Measurements from ENCODE around the gene GRAMD4. TPM values are rescaled to one million over a fixed set of nuclear protein-coding genes. Genes with fewer than 3 reads are reported as not detected.

GRAMD4 gene
- total RNA-seq, 1 donor from 2014 or later, result 77.6 TPM

DNA sequence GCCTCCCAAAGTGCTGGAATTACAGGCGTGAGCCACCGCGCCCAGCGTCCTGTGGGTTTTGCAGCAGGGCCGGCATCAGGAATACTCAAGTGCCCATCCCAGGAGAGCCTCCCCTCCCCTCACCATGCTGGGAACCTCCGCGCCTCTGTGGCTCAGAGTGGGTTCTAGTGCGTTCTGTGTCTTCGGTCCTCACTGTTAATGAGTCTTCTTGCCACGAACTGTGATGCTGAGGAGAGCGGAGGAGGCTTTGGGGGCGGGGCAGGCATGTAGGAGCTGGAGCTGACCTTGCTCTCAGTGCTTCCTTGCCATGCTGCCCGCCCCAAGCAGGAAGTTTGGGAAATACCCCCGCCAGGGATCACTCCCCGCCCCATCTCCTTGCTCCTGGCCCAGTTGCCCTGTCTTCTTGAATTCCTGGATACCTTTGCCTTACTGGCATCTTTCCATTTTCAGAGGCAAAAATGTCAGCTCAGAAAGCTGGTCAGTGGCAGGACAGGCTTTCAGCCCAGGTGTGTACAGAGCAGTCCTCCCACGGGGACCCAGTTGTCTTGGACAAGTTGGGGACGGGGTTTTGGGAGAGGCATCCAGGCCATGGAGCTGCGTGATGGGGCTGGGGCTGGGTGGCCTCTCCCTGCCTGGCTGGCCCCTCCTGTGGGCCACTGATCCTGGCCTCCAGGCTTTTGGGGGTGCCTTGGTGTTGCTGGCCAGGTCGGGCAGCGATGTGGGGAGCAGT is 5.1 kb downstream of the GRAMD4 start:
- peaks cover 21% of the 10 kb centered on the region for H3K36me3 ChIP-seq
- no peak overlapping the region for H3K4me3 ChIP-seq
- H3K27me3 ChIP-seq (ENCODE audit: low read depth), result no peaks in the 10 kb centered on the region
- H3K4me1 ChIP-seq, result peaks cover 73% of the 10 kb centered on the region
- TF ChIP-seq, protein P1, sequence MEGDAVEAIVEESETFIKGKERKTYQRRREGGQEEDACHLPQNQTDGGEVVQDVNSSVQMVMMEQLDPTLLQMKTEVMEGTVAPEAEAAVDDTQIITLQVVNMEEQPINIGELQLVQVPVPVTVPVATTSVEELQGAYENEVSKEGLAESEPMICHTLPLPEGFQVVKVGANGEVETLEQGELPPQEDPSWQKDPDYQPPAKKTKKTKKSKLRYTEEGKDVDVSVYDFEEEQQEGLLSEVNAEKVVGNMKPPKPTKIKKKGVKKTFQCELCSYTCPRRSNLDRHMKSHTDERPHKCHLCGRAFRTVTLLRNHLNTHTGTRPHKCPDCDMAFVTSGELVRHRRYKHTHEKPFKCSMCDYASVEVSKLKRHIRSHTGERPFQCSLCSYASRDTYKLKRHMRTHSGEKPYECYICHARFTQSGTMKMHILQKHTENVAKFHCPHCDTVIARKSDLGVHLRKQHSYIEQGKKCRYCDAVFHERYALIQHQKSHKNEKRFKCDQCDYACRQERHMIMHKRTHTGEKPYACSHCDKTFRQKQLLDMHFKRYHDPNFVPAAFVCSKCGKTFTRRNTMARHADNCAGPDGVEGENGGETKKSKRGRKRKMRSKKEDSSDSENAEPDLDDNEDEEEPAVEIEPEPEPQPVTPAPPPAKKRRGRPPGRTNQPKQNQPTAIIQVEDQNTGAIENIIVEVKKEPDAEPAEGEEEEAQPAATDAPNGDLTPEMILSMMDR (IDR thresholded peaks at IDR 0.05; ENCODE audit: borderline replicate concordance), result no peak
- no peak overlapping the region for H3K27ac ChIP-seq (replicated peaks)
- intact Hi-C loops (cut with micrococcal nuclease), result no loop called here
- H3K9me3 ChIP-seq (replicated peaks), result no peaks in the 10 kb centered on the region
- no peak for DNase-seq

DNA sequence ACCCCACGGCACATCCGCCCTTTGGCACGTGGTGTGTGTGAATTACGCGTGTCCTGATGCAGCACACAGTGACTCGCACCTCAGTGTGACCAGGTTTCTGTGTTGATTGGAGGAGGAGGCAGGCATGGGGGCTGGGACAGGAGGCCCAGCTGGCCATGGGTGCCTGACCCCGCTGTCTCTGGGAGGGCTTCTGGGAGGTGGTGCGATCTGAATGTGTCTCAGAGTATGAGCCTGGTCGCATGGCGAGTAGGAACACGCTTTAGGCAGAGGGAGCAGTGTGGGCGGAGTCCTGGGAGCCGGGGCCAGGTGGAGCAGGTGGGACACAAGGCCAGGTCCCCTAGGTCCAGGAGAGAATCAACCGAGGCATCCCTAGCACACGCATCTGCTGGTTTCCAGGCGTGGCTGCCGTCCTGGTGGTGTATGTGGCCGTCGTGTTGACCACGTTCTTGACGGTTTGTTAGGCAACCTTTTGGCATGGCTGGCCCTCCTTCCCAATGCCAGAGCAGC is 5.7 kb downstream of the GRAMD4 start:
- peaks cover 67% of the 10 kb centered on the region for H3K4me1 ChIP-seq
- peaks cover 21% of the 10 kb centered on the region for H3K36me3 ChIP-seq
- no peak for DNase-seq
- TF ChIP-seq, protein P1 (IDR thresholded peaks at IDR 0.05; ENCODE audit: borderline replicate concordance), result no peak
- no peak overlapping the region for H3K27ac ChIP-seq (replicated peaks)
- H3K4me3 ChIP-seq, result no peak overlapping the region
- intact Hi-C loops (cut with micrococcal nuclease), result no loop called here
- H3K27me3 ChIP-seq (ENCODE audit: low read depth), result no peaks in the 10 kb centered on the region
- no peaks in the 10 kb centered on the region for H3K9me3 ChIP-seq (replicated peaks)

DNA sequence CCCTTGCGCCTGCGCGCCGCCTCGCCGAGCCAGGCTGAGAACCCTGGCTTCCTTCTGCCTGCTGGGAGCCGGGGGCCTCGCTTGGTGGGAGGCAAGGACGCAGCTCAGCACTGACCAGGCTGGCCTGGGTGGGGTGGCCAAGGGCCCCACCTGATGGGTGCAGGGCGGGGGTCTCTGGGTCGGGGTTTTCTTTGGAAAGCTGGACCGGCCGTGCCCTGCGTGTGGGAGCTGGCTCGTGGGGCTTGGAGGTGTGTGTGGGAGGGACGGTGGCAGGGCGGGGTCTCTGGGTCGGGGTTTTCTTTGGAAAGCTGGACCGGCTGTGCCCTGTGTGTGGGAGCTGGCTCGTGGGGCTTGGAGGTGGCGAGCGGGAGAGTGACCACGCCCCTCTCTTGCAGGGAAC is 6.2 kb downstream of the GRAMD4 start:
- Histone ChIP-seq H3K4me3 (no peak overlapping the region), H3K36me3 (peaks cover 21% of the 10 kb centered on the region), H3K27me3 (ENCODE audit: low read depth) (no peaks in the 10 kb centered on the region), H3K27ac (replicated peaks) (no peak overlapping the region), H3K9me3 (replicated peaks) (no peaks in the 10 kb centered on the region), H3K4me1 (peaks cover 63% of the 10 kb centered on the region)
- TF ChIP-seq, protein P1 (IDR thresholded peaks at IDR 0.05; ENCODE audit: borderline replicate concordance), result no peak
- intact Hi-C loops (cut with micrococcal nuclease), result no loop called here
- DNase-seq, result no peak

DNA sequence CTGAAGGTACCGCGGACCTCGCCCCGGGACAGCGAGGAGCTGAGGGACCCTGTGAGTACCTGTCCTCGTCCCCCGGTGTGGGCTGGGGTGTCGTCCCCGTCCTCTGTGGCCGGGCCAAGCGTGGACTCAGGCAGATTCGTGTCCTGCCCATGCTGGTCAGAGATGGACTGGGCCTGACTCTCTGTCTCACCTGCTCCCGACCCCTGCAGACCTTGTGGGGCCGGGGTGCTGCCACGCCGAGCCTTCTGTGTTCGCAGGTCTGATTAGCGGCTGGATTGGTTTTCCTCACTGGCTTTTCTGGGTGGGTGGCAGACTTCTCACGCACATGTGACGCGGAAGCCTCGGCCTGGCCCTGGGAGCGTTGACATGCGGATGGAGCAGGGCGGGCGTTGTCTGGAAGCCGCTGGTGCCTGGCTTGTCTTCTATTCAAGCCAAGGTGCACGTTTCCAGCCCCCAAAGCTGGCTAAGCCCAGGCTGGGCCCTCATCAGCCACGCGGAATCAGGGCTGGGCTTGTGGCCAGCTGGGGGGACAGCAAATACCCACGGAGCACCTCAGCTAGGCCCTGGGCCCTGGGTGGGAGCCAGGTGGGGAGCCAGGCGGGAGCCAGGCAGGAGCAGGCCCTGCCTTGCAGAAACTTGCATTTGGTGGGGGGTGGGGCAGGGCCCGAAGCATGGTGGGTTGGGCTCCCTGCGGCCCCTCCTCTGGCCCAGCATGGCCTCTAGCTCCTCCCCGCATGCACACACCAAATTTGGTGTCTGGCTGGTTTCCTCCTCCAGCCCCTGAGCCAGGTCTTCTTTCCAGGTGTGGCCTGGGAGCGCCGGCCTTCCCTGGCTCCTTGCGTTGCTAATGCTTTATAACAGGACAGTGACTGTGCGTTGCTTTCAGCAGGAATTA is 7.0 kb downstream of the GRAMD4 start:
- Histone ChIP-seq H3K36me3 (peaks cover 21% of the 10 kb centered on the region), H3K4me1 (peaks cover 58% of the 10 kb centered on the region), H3K27me3 (ENCODE audit: low read depth) (no peaks in the 10 kb centered on the region), H3K9me3 (replicated peaks) (no peaks in the 10 kb centered on the region), H3K4me3 (no peak overlapping the region), H3K27ac (replicated peaks) (no peak overlapping the region)
- no peak for DNase-seq
- intact Hi-C loops (cut with micrococcal nuclease), result no loop called here
- TF ChIP-seq, protein P1 (IDR thresholded peaks at IDR 0.05; ENCODE audit: borderline replicate concordance), result no peak

DNA sequence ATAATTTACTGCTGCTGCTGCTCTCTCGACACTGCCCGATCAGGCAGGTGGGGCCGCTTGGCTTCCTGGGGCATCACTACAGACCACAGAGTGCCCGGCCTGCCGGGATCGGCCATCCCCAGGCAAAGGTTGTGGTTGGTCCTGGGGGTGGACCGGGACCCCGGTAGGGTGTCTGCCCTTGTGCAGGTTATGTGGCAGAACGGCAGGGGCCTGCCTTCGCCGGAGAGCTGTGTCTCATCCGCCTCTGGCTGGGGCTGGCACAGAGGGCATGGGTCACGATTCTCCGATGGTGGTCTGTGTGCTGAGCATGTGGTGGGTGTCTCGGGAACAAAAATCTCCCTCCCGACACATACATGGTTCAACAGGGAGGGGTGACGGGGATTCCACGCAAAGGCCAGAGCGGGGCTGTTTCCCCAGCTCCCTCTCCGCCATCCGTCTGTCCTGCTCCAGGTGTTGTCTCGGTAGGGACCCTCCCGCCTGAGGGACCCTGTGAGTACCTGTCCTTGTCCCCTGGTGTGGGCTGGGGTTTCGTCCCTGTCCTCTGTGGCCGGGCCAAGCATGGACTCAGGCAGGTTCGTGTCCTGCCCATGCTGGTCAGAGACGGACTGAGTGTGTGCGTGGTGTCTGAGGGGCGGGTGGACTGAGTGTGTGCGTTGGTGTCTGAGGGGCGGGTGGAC is 7.8 kb downstream of the GRAMD4 start:
- intact Hi-C loops (cut with micrococcal nuclease), result no loop called here
- DNase-seq, result no peak

More for the DNA sequence above, 7.8 kb downstream of the GRAMD4 start:
- Histone ChIP-seq H3K36me3 (peaks cover 21% of the 10 kb centered on the region), H3K4me3 (no peak overlapping the region), H3K27me3 (ENCODE audit: low read depth) (no peaks in the 10 kb centered on the region), H3K4me1 (peaks cover 56% of the 10 kb centered on the region), H3K27ac (replicated peaks) (no peak overlapping the region), H3K9me3 (replicated peaks) (no peaks in the 10 kb centered on the region)
- TF ChIP-seq, protein P1 (IDR thresholded peaks at IDR 0.05; ENCODE audit: borderline replicate concordance), result no peak
